RPMI8226 (cell line): Measurements from ENCODE around the gene OLA1.

ENCODE experiments used
- DNase-seq: peaks from one replicate; pipeline ENCODE4 v3.0.0-alpha.2; 2015

The OLA1 gene

GRCh38 chr2:174025271-174026121 lies 222.8 kb downstream of the OLA1 start:
- DNase-seq = no peak

GRCh38 chr2:174024524-174025270 lies 223.6 kb downstream of the OLA1 start:
- no peak for DNase-seq

- DNase-seq = no peak
Measured at GRCh38 chr2:174023591-174024523, 224.5 kb downstream of the OLA1 start.
